HepG2 (cell line): Measurements from ENCODE around the gene BPIFB2. TPM values are rescaled to one million over a fixed set of nuclear protein-coding genes. Genes with fewer than 3 reads are reported as not detected.

Experiments
- ATAC-seq: fragments of 200-7000 bp; cut with Tn5 transposase; 3 replicates; pipeline ENCODE4 v1.9.1; 2020; ENCODE audit warnings: mild to moderate bottlenecking, moderate library complexity
- BruUV-seq: library from RNA; stranded (reverse); fragments of 400-500 nt; replicated peaks from 2 replicates; lab custom pipeline; 2021; lab: Mats Ljungman, UMichigan
- CTCF ChIA-PET: fragments of 300-600 bp; formaldehyde crosslinking; extraction: SDS; loops from one replicate; lab custom pipeline; 2021; ENCODE audit warnings: low total read pairs, inconsistent platforms, low intra/inter-chr PET ratio; lab: Yijun Ruan, JAX
- POLR2A ChIA-PET: fragments of 350-600 bp; sonication (Branson Sonifier 250); formaldehyde crosslinking; loops from one replicate; lab custom pipeline; 2020; ENCODE audit warnings: antibody characterized with exemption, inconsistent platforms; lab: Yijun Ruan, JAX
- DNase-seq: peaks from one replicate; pipeline ENCODE4 v3.0.0-alpha.2; 2015; ENCODE audit warnings: low spot score
- FAIRE-seq: peaks from 3 replicates; lab custom pipeline; 2011; peaks lifted over from hg19 to GRCh38; lab: Jason Lieb, UNC
- H2AFZ ChIP-seq: one replicate; pipeline ENCODE4 v1.6.1; 2011; ENCODE audit warnings: low read length, inconsistent platforms
- H3K27ac ChIP-seq: fragments of 300-600 bp; 3 replicates; pipeline ENCODE4 v1.8.0; 2011; ENCODE audit warnings: mixed run types, mild to moderate bottlenecking, mixed read lengths, low read length, inconsistent platforms; ENCODE audit not compliant: insufficient read depth; ENCODE audit errors: extremely low read length
- H3K27me3 ChIP-seq, 2 experiments: fragments of 200-600 bp in 1 of 2; 2 replicates in 1 of 2; 3 replicates in 1 of 2; pipeline versions ENCODE4 v1.6.0 to v1.8.0; 2011; ENCODE audit warnings: low read length in 2 of 2, mild to moderate bottlenecking in 2 of 2, moderate library complexity in 2 of 2, inconsistent platforms in 1 of 2; ENCODE audit not compliant: insufficient read depth in 2 of 2, control insufficient read depth in 1 of 2
- H3K36me3 ChIP-seq, 2 experiments: fragments of 200-600 bp in 1 of 2; replicated peaks in 1 of 2; 2 replicates in 1 of 2; 3 replicates in 1 of 2; pipeline versions ENCODE4 v1.5.1 to v1.8.0; 2011; ENCODE audit warnings: low read length in 2 of 2, inconsistent platforms in 1 of 2; ENCODE audit not compliant: insufficient read depth in 2 of 2, control insufficient read depth in 1 of 2
- H3K4me1 ChIP-seq: 2 replicates; pipeline ENCODE4 v1.5.1; 2012; ENCODE audit warnings: low read length, inconsistent platforms; ENCODE audit not compliant: insufficient read depth
- H3K4me2 ChIP-seq: 2 replicates; pipeline ENCODE4 v1.6.0; 2011; ENCODE audit warnings: low read depth, low read length, inconsistent platforms
- H3K4me3 ChIP-seq, 3 experiments: fragments of 200-600 bp in 1 of 3; sonication (generic), shearing (Covaris generic) in 1 of 3; replicated peaks in 1 of 3; 2 replicates each; pipeline ENCODE4 v1.5.1; 2011 to 2016; ENCODE audit warnings: low read length in 3 of 3, inconsistent platforms in 2 of 3, low read depth in 2 of 3, mild to moderate bottlenecking in 2 of 3, control low read depth in 1 of 3, mixed read lengths in 1 of 3; ENCODE audit not compliant: insufficient read depth in 1 of 3
- H3K79me2 ChIP-seq: one replicate; pipeline ENCODE4 v1.6.1; 2011; ENCODE audit warnings: low read length, inconsistent platforms; ENCODE audit not compliant: insufficient read depth
- H3K9ac ChIP-seq: 2 replicates; pipeline ENCODE4 v1.6.0; 2011; ENCODE audit warnings: mild to moderate bottlenecking, low read depth, low read length, inconsistent platforms; ENCODE audit not compliant: insufficient read depth
- H3K9me3 ChIP-seq: 2 replicates; pipeline ENCODE4 v1.5.1; 2012; ENCODE audit warnings: mild to moderate bottlenecking, low read length
- H4K20me1 ChIP-seq: 2 replicates; pipeline ENCODE4 v1.6.0; 2011; ENCODE audit warnings: inconsistent platforms, mild to moderate bottlenecking, low read length, moderate library complexity; ENCODE audit not compliant: insufficient read depth
- CREB3 ChIP-seq: sonication (generic); formaldehyde crosslinking; IDR thresholded peaks from 2 replicates; pipeline ENCODE4 v1.5.0; 2020; ENCODE audit warnings: missing genetic modification reagents
- DBP ChIP-seq: sonication (generic); formaldehyde crosslinking; IDR thresholded peaks from 2 replicates; pipeline ENCODE4 v1.4.0; 2020; ENCODE audit warnings: missing genetic modification reagents; ENCODE audit errors: not compliant biosample characterization
- DNMT3B ChIP-seq: conservative IDR thresholded peaks from 2 replicates; pipeline ENCODE4 v1.6.1; 2016; ENCODE audit warnings: missing biosample characterization, control low read depth
- HOXA7 ChIP-seq: sonication (generic); formaldehyde crosslinking; IDR thresholded peaks from 2 replicates; pipeline ENCODE4 v1.8.1; 2022; ENCODE audit warnings: mild to moderate bottlenecking, missing genetic modification reagents, moderate library complexity
- NCOA2 ChIP-seq: sonication (generic); formaldehyde crosslinking; IDR thresholded peaks from 2 replicates; pipeline ENCODE4 v1.8.0; 2022; ENCODE audit warnings: inconsistent platforms
- SAP130 ChIP-seq: IDR thresholded peaks from 2 replicates; pipeline ENCODE4 v1.6.1; 2016; ENCODE audit warnings: low read depth
- ZBTB10 ChIP-seq: sonication (generic); formaldehyde crosslinking; IDR thresholded peaks from 2 replicates; pipeline ENCODE4 v1.4.0; 2020; ENCODE audit warnings: missing genetic modification reagents, borderline replicate concordance
- ZBTB38 ChIP-seq: sonication (generic); formaldehyde crosslinking; IDR thresholded peaks from 2 replicates; pipeline ENCODE4 v1.5.1; 2020; ENCODE audit warnings: mild to moderate bottlenecking, missing genetic modification reagents
- ZMYM3 ChIP-seq: sonication (generic); formaldehyde crosslinking; IDR thresholded peaks from 2 replicates; pipeline ENCODE4 v1.5.1; 2020; ENCODE audit warnings: mild to moderate bottlenecking, missing genetic modification reagents
- ZNF354B ChIP-seq: sonication (generic); formaldehyde crosslinking; IDR thresholded peaks from 2 replicates; pipeline ENCODE4 v1.8.0; 2022; ENCODE audit warnings: mild to moderate bottlenecking, missing genetic modification reagents
- ZNF496 ChIP-seq: sonication (generic); formaldehyde crosslinking; IDR thresholded peaks from 2 replicates; pipeline ENCODE4 v1.8.1; 2023; ENCODE audit warnings: mild to moderate bottlenecking, moderate library complexity, missing genetic modification reagents; ENCODE audit not compliant: insufficient replicate concordance
- ZNF543 ChIP-seq: sonication (generic); formaldehyde crosslinking; IDR thresholded peaks from 2 replicates; pipeline ENCODE4 v1.4.0; 2020; ENCODE audit warnings: mild to moderate bottlenecking, missing genetic modification reagents
- WGBS: methylation state at CpG from one replicate; pipeline ENCODE4 v1.1.6; 2017; ENCODE audit warnings: low lambda C conversion rate; 5-methylcytosine and 5-hydroxymethylcytosine counted together
- in situ Hi-C: cut with HindIII; loops from 2 replicates; pipeline ENCODE4 v1.10.0; 2017; ENCODE audit warnings: low pct_unique_long_range_greater_than_20kb; ENCODE audit not compliant: extremely low pct_ligation_motif_present
- intact Hi-C: fragments of 100-400 bp; cut with micrococcal nuclease; formaldehyde crosslinking; loops from one replicate; pipeline ENCODE4 v1.10.0; 2022; ENCODE audit not compliant: unreplicated experiment
- polyA plus RNA-seq, 8 experiments: library from polyadenylated mRNA; depleted of rRNA in 3 of 8; stranded (reverse) in 7 of 8; unstranded in 1 of 8; fragments of >200 nt; fragmentation: Illumina TruSeq in 4 of 8; extraction: Trizol in 4 of 8; gene quantifications; 2 replicates each; pipeline versions ENCODE4 v1.2.1 to v1.2.3, GENCODE V29; 2011 to 2016; ENCODE audit warnings: low read depth in 4 of 8, missing spikeins in 1 of 8, mixed read lengths in 1 of 8; ENCODE audit not compliant: insufficient read depth in 1 of 8
- total RNA-seq, 5 experiments: library from RNA; depleted of rRNA; stranded (reverse); fragments of >200 nt; fragmentation: Illumina TruSeq; extraction: Trizol; gene quantifications; 2 replicates each; pipeline ENCODE4 v1.2.3, GENCODE V29; 2016; ENCODE audit warnings: low read depth in 1 of 5
- TF ChIP-seq, protein P1 (sequence below): IDR thresholded peaks from 2 replicates; pipeline ENCODE4 v1.6.1; 2016; ENCODE audit warnings: low read depth, control low read depth
- TF ChIP-seq, protein P2 (sequence below): sonication (generic); formaldehyde crosslinking; IDR thresholded peaks from 2 replicates; pipeline ENCODE4 v1.4.0; 2020; ENCODE audit warnings: mild to moderate bottlenecking, missing genetic modification reagents
- TF ChIP-seq, protein P3 (sequence below): sonication (generic); formaldehyde crosslinking; IDR thresholded peaks from 2 replicates; pipeline ENCODE4 v1.4.0; 2020; ENCODE audit warnings: missing genetic modification reagents, mild to moderate bottlenecking, borderline replicate concordance

Gene BPIFB2
- total and polyA plus RNA-seq, 2 of the 13 experiments (the other 11 are each of a cell fraction or from before 2014, with no cell fraction given), result 54.5 to 902 TPM

DNA sequence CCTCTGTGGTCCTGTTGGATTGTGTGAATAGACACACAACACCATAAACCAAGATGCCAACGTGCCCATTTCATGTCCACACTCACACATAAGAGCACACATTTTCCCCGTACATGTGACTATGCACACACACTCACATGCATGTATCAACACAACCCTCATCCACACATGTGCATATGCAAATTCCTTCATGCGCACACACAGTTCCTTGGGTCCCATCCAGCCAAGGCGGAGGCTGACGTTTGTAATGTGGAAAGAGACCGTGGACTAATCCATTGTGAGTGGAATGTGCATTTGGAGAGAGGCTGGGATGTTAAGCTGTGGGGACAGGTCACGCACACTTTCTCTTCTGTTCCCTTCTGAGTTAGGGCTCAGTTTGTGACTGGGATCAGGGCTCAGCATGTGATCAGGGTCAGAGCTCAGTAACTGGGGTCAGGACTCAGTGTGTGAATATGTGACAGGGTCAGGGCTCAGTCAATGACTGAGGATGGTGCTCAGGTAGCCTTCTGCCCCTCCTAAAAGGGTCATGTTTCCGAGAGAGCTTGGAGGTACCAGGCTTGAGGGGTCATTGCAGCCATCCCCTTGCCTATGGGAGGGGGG is 628 bp upstream of the BPIFB2 start:
- H3K27ac ChIP-seq, result peak overlapping the region; percentile 90
- no peaks in the 10 kb centered on the region; a peak in 1 of 5 replicates for H3K27me3 ChIP-seq
- TF ChIP-seq SAP130, result no peak
- no peak for TF ChIP-seq NCOA2 (CRISPR knock-in tag)
- no peak for TF ChIP-seq ZBTB10 (CRISPR knock-in tag)
- TF ChIP-seq, protein P1, sequence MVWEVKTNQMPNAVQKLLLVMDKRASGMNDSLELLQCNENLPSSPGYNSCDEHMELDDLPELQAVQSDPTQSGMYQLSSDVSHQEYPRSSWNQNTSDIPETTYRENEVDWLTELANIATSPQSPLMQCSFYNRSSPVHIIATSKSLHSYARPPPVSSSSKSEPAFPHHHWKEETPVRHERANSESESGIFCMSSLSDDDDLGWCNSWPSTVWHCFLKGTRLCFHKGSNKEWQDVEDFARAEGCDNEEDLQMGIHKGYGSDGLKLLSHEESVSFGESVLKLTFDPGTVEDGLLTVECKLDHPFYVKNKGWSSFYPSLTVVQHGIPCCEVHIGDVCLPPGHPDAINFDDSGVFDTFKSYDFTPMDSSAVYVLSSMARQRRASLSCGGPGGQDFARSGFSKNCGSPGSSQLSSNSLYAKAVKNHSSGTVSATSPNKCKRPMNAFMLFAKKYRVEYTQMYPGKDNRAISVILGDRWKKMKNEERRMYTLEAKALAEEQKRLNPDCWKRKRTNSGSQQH (CRISPR knock-in tag), result peak; percentile 26
- TF ChIP-seq ZNF354B (CRISPR knock-in tag), result no peak
- TF ChIP-seq, protein P2, sequence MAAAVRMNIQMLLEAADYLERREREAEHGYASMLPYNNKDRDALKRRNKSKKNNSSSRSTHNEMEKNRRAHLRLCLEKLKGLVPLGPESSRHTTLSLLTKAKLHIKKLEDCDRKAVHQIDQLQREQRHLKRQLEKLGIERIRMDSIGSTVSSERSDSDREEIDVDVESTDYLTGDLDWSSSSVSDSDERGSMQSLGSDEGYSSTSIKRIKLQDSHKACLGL, result no peak
- TF ChIP-seq DBP (CRISPR knock-in tag), result no peak
- TF ChIP-seq CREB3 (CRISPR knock-in tag), result no peak
- no peak for TF ChIP-seq DNMT3B (CRISPR knock-in tag)
- peak; percentile 86 for TF ChIP-seq ZMYM3 (CRISPR knock-in tag)
- no peak for TF ChIP-seq HOXA7 (CRISPR knock-in tag)
- TF ChIP-seq ZBTB38 (CRISPR knock-in tag), result peak; percentile 40; the same call in 1 of the 2 replicates
- no peak for TF ChIP-seq ZNF543
- no peak for TF ChIP-seq ZNF496 (CRISPR knock-in tag)
- TF ChIP-seq, protein P3, sequence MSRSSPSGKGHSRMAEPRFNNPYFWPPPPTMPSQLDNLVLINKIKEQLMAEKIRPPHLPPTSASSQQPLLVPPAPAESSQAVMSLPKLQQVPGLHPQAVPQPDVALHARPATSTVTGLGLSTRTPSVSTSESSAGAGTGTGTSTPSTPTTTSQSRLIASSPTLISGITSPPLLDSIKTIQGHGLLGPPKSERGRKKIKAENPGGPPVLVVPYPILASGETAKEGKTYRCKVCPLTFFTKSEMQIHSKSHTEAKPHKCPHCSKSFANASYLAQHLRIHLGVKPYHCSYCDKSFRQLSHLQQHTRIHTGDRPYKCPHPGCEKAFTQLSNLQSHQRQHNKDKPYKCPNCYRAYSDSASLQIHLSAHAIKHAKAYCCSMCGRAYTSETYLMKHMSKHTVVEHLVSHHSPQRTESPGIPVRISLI (CRISPR knock-in tag), result no peak; the same call in 1 of the 2 replicates

More for the DNA sequence above, 628 bp upstream of the BPIFB2 start:
- Histone ChIP-seq H2AFZ (no peak overlapping the region), H3K36me3 (peaks cover 11 to 19% of the 10 kb centered on the region in 2 experiments), H3K4me3 (peak overlapping the region; percentile 50 to 79 (median 68); a peak in 5 of 6 replicates), H4K20me1 (no peaks in the 10 kb centered on the region), H3K4me2 (peak overlapping the region; percentile 91), H3K9me3 (no peaks in the 10 kb centered on the region), H3K9ac (peak overlapping the region; percentile 87), H3K4me1 (peaks cover 89% of the 10 kb centered on the region), H3K79me2 (peaks cover 37% of the 10 kb centered on the region)
- intact Hi-C loops (loop anchor here (1.0 to 10.0 kb wide), 4 partner anchors 19 to 212 kb away; no protein-coding TSS in a partner anchor), in situ Hi-C loops (no loop called here)
- FAIRE-seq (peak; percentile 23), DNase-seq (peak; percentile 57), ATAC-seq (peak; percentile 21)
- CTCF ChIA-PET, result interaction anchor here (1.3 to 2.3 kb wide), 3 partner anchors 27 to 217 kb away, joined by 3 to 11 read pairs (median 6); no protein-coding TSS in a partner anchor
- POLR2A ChIA-PET, result interaction anchor here (0.9 to 2.8 kb wide), 4 partner anchors 10 to 36 kb away, joined by 3 to 16 read pairs (median 8); no protein-coding TSS in a partner anchor
- BruUV-seq, result no TSS peak
- WGBS, result 51% methylated on average over 8 of the region's 8 CpGs
